Breast epithelium (tissue), 4 donors: Measurements from ENCODE around the gene SCN1B. TPM values are rescaled to one million over a fixed set of nuclear protein-coding genes. Genes with fewer than 3 reads are reported as not detected.
A peak's percentile ranks its signal among the peaks of the same experiment; 100 is the strongest.

Experiments used
- DNase-seq, 2 donors: peaks; one replicate each; pipeline ENCODE4 v3.0.0-alpha.2; 2019; ENCODE audit warnings: low spot score in 2 of 2
- H3K27ac ChIP-seq, 2 donors: fragments of 200-600 bp; sonication (generic) in 1 of 2; one replicate each; pipeline ENCODE4 v1.5.1; 2016 to 2019; ENCODE audit warnings: mild to moderate bottlenecking in 1 of 2
- H3K27me3 ChIP-seq, 2 donors: fragments of 200-600 bp; sonication (generic) in 1 of 2; one replicate each; pipeline versions ENCODE4 v1.5.1 to v1.6.0; 2017 to 2019; ENCODE audit warnings: control low read depth in 1 of 2, mild to moderate bottlenecking in 1 of 2
- H3K36me3 ChIP-seq: fragments of 200-600 bp; one replicate; pipeline ENCODE4 v1.5.1; 2019
- H3K4me1 ChIP-seq, 2 donors: fragments of 200-600 bp; sonication (generic); one replicate each; pipeline ENCODE4 v1.5.1; 2016 to 2019; ENCODE audit warnings: control low read depth in 1 of 2
- H3K4me3 ChIP-seq, 3 donors: fragments of 200-600 bp; sonication (generic); 1 replicate in 2 of 3; 2 replicates in 1 of 3; pipeline ENCODE4 v1.5.1; 2016 to 2019; ENCODE audit warnings: mild to moderate bottlenecking in 3 of 3, moderate library complexity in 2 of 3
- H3K9me3 ChIP-seq, 2 donors: fragments of 200-600 bp; sonication (generic) in 1 of 2; one replicate each; pipeline ENCODE4 v1.5.1; 2016 to 2019; ENCODE audit warnings: control low read depth in 1 of 2
- CTCF ChIP-seq, 3 donors: fragments of 450-650 bp; IDR thresholded peaks; one replicate each; pipeline ENCODE4 v1.5.1; 2016 to 2017; ENCODE audit warnings: antibody characterized with exemption in 3 of 3, mild to moderate bottlenecking in 3 of 3, moderate library complexity in 3 of 3
- POLR2A ChIP-seq: fragments of 450-650 bp; IDR thresholded peaks from one replicate; pipeline ENCODE4 v1.6.1; 2016; ENCODE audit warnings: antibody characterized with exemption, mild to moderate bottlenecking, moderate library complexity
- POLR2AphosphoS5 ChIP-seq, 3 donors: sonication (generic); formaldehyde crosslinking; IDR thresholded peaks; one replicate each; pipeline ENCODE4 v1.6.1; 2017; ENCODE audit warnings: antibody characterized with exemption in 3 of 3
- intact Hi-C: fragments of 100-400 bp; cut with DNase I; formaldehyde crosslinking; loops from one replicate; pipeline ENCODE4 v1.15.1; 2023; ENCODE audit warnings: low total_unique reads
- total RNA-seq, 3 donors: library from RNA; depleted of rRNA; stranded (reverse); fragments of >200 nt; gene quantifications; one replicate each; pipeline ENCODE4 v1.1.0, GENCODE V29; 2016

The SCN1B gene
- total RNA-seq, 3 donors from 2014 or later = 5.1 to 14.6 (median 8.5) TPM

- intact Hi-C loops = loop anchor here (5.0 kb wide), 1 partner anchor 65 kb away; no protein-coding TSS in a partner anchor
- Histone ChIP-seq H3K4me3 (no peak overlapping the region), H3K4me1 (no peaks in the 10 kb centered on the region), H3K36me3 (no peaks in the 10 kb centered on the region), H3K27ac (no peak overlapping the region), H3K9me3 (peaks cover 0 to 3% of the 10 kb centered on the region in 2 donors), H3K27me3 (no peaks in the 10 kb centered on the region)
- TF ChIP-seq POLR2A (no peak), POLR2AphosphoS5 (IDR thresholded peaks at IDR 0.05) (no peak), CTCF (IDR thresholded peaks at IDR 0.05) (peak; percentile 81 to 94 (median 91))
- peak; percentile 78 to 85 for DNase-seq
These were observed 36.7 kb downstream of the SCN1B start for GRCh38 chr19:35066691-35067563.

GRCh38 chr19:35068941-35069634, 38.8 kb downstream of the SCN1B start:
- intact Hi-C loops = loop anchor here (5.0 kb wide), 1 partner anchor 63 kb away; no protein-coding TSS in a partner anchor
- no peak overlapping the region for H3K27ac ChIP-seq
- H3K27me3 ChIP-seq = no peaks in the 10 kb centered on the region
- H3K9me3 ChIP-seq = peaks cover 0 to 3% of the 10 kb centered on the region in 2 donors
- no peak for DNase-seq
- TF ChIP-seq CTCF (IDR thresholded peaks at IDR 0.05) (no peak), POLR2A (no peak), POLR2AphosphoS5 (IDR thresholded peaks at IDR 0.05) (no peak)
- H3K36me3 ChIP-seq = no peaks in the 10 kb centered on the region
- H3K4me3 ChIP-seq = no peak overlapping the region
- H3K4me1 ChIP-seq = no peaks in the 10 kb centered on the region

GRCh38 chr19:35069696-35070095, 39.4 kb downstream of the SCN1B start:
- intact Hi-C loops = loop anchor here (5.0 kb wide), 1 partner anchor 63 kb away; no protein-coding TSS in a partner anchor
- no peaks in the 10 kb centered on the region for H3K4me1 ChIP-seq
- TF ChIP-seq CTCF (IDR thresholded peaks at IDR 0.05) (no peak), POLR2AphosphoS5 (IDR thresholded peaks at IDR 0.05) (no peak), POLR2A (no peak)
- no peak overlapping the region for H3K27ac ChIP-seq
- peaks cover 0 to 3% of the 10 kb centered on the region in 2 donors for H3K9me3 ChIP-seq
- H3K27me3 ChIP-seq = no peaks in the 10 kb centered on the region
- H3K36me3 ChIP-seq = no peaks in the 10 kb centered on the region
- H3K4me3 ChIP-seq = no peak overlapping the region
- DNase-seq = no peak

GRCh38 chr19:35070471-35070870, 40.2 kb downstream of the SCN1B start:
- no peak for TF ChIP-seq CTCF (IDR thresholded peaks at IDR 0.05)
- no peak for TF ChIP-seq POLR2A
- TF ChIP-seq POLR2AphosphoS5 (IDR thresholded peaks at IDR 0.05) = no peak
- intact Hi-C loops = no loop called here

GRCh38 chr19:35073516-35073915, 43.2 kb downstream of the SCN1B start:
- no peaks in the 10 kb centered on the region for H3K27me3 ChIP-seq
- H3K4me1 ChIP-seq = no peaks in the 10 kb centered on the region
- intact Hi-C loops = no loop called here
- no peak for DNase-seq
- H3K4me3 ChIP-seq = no peak overlapping the region
- TF ChIP-seq CTCF (IDR thresholded peaks at IDR 0.05) (no peak), POLR2A (no peak)
- peaks cover 0 to 3% of the 10 kb centered on the region in 2 donors for H3K9me3 ChIP-seq
- H3K36me3 ChIP-seq = no peaks in the 10 kb centered on the region
- H3K27ac ChIP-seq = no peak overlapping the region

More at GRCh38 chr19:35070471-35070870, 40.2 kb downstream of the SCN1B start:
- no peaks in the 10 kb centered on the region for H3K27me3 ChIP-seq
- no peaks in the 10 kb centered on the region for H3K36me3 ChIP-seq
- H3K4me3 ChIP-seq = no peak overlapping the region
- no peaks in the 10 kb centered on the region for H3K4me1 ChIP-seq
- H3K9me3 ChIP-seq = peaks cover 0 to 3% of the 10 kb centered on the region in 2 donors
- no peak overlapping the region for H3K27ac ChIP-seq
- DNase-seq = no peak
